HL-60 (cell line): Measurements from ENCODE around the gene HIPK2.

ENCODE experiments used
- DNase-seq, 2 experiments: peaks; one replicate each; pipeline ENCODE4 v3.0.0-alpha.2; 2010 to 2020; ENCODE audit warnings: low read depth in 1 of 2, low spot score in 1 of 2
- H3K27ac ChIP-seq: fragments of 250-450 bp; sonication (Bioruptor Pico); replicated peaks from 2 replicates; pipeline ENCODE4 v1.5.1; 2020; ENCODE audit warnings: mild to moderate bottlenecking, moderate library complexity
- H3K27me3 ChIP-seq: fragments of 250-450 bp; sonication (Bioruptor Pico); 2 replicates; pipeline ENCODE4 v1.5.1; 2021; ENCODE audit warnings: mild to moderate bottlenecking, moderate library complexity; ENCODE audit not compliant: insufficient read depth, poor library complexity, severe bottlenecking
- H3K4me3 ChIP-seq: replicated peaks from 2 replicates; pipeline ENCODE4 v1.5.1; 2011; ENCODE audit warnings: mild to moderate bottlenecking, control low read depth, low read length; ENCODE audit not compliant: insufficient read depth
- GABPA ChIP-seq: IDR thresholded peaks from 2 replicates; pipeline ENCODE4 v1.6.1; 2012; ENCODE audit warnings: low read depth
- POLR2AphosphoS5 ChIP-seq: IDR thresholded peaks from 2 replicates; pipeline ENCODE4 v1.6.1; 2012; ENCODE audit warnings: low read depth
- SPI1 ChIP-seq: IDR thresholded peaks from 2 replicates; pipeline ENCODE4 v1.6.1; 2012; ENCODE audit warnings: low read depth, mild to moderate bottlenecking, borderline replicate concordance
- TF ChIP-seq, protein P1 (sequence below): IDR thresholded peaks from one replicate; pipeline ENCODE4 v1.5.1; 2011; ENCODE audit warnings: low read length, control low read depth, inconsistent platforms; ENCODE audit not compliant: insufficient read depth
- TF ChIP-seq, protein P2 (sequence below): IDR thresholded peaks from 2 replicates; pipeline ENCODE4 v1.6.1; 2012; ENCODE audit warnings: low read depth; ENCODE audit not compliant: insufficient replicate concordance

The HIPK2 gene

GRCh38 chr7:139807009-139807408, 29.2 kb upstream of the HIPK2 start:
- TF ChIP-seq, protein P1, sequence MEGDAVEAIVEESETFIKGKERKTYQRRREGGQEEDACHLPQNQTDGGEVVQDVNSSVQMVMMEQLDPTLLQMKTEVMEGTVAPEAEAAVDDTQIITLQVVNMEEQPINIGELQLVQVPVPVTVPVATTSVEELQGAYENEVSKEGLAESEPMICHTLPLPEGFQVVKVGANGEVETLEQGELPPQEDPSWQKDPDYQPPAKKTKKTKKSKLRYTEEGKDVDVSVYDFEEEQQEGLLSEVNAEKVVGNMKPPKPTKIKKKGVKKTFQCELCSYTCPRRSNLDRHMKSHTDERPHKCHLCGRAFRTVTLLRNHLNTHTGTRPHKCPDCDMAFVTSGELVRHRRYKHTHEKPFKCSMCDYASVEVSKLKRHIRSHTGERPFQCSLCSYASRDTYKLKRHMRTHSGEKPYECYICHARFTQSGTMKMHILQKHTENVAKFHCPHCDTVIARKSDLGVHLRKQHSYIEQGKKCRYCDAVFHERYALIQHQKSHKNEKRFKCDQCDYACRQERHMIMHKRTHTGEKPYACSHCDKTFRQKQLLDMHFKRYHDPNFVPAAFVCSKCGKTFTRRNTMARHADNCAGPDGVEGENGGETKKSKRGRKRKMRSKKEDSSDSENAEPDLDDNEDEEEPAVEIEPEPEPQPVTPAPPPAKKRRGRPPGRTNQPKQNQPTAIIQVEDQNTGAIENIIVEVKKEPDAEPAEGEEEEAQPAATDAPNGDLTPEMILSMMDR, result no peak
- TF ChIP-seq POLR2AphosphoS5 (no peak), SPI1 (no peak), GABPA (no peak)
- TF ChIP-seq, protein P2, sequence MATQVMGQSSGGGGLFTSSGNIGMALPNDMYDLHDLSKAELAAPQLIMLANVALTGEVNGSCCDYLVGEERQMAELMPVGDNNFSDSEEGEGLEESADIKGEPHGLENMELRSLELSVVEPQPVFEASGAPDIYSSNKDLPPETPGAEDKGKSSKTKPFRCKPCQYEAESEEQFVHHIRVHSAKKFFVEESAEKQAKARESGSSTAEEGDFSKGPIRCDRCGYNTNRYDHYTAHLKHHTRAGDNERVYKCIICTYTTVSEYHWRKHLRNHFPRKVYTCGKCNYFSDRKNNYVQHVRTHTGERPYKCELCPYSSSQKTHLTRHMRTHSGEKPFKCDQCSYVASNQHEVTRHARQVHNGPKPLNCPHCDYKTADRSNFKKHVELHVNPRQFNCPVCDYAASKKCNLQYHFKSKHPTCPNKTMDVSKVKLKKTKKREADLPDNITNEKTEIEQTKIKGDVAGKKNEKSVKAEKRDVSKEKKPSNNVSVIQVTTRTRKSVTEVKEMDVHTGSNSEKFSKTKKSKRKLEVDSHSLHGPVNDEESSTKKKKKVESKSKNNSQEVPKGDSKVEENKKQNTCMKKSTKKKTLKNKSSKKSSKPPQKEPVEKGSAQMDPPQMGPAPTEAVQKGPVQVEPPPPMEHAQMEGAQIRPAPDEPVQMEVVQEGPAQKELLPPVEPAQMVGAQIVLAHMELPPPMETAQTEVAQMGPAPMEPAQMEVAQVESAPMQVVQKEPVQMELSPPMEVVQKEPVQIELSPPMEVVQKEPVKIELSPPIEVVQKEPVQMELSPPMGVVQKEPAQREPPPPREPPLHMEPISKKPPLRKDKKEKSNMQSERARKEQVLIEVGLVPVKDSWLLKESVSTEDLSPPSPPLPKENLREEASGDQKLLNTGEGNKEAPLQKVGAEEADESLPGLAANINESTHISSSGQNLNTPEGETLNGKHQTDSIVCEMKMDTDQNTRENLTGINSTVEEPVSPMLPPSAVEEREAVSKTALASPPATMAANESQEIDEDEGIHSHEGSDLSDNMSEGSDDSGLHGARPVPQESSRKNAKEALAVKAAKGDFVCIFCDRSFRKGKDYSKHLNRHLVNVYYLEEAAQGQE, result no peak
- Histone ChIP-seq H3K4me3 (no peak overlapping the region), H3K27me3 (no peaks in the 10 kb centered on the region), H3K27ac (no peak overlapping the region)
- DNase-seq, result no peak

DNA sequence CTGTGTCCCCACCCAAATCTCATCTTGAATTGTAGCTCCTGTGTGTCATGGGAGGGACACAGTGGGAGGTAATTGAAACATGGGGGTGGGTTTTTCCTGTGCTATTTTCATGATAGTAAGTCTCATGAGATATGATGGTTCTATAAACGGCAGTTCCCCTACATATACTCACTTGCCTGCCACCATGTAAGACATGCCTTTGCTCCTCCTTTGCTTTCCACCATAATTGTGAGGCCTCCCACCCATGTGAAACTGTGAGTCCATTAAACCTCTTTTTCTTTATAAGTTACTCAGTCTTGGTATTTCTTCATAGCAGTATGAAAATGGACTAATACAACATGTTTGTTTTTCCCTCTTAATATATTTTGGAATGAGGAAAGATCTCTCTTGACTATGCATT, 26.8 kb upstream of the HIPK2 start:
- no peak for DNase-seq
- no peak overlapping the region for H3K27ac ChIP-seq
- H3K27me3 ChIP-seq, result no peaks in the 10 kb centered on the region
- TF ChIP-seq GABPA, result no peak
- TF ChIP-seq, protein P2, result no peak
- no peak for TF ChIP-seq SPI1
- no peak for TF ChIP-seq POLR2AphosphoS5
- TF ChIP-seq, protein P1, result no peak
- H3K4me3 ChIP-seq, result no peak overlapping the region

- no peak overlapping the region for H3K4me3 ChIP-seq
- TF ChIP-seq, protein P1, result no peak
- peak; percentile 3; the same call in 1 of the 2 replicates for TF ChIP-seq SPI1
- H3K27ac ChIP-seq, result no peak overlapping the region
- H3K27me3 ChIP-seq, result no peaks in the 10 kb centered on the region
- peak in 1 of 2 experiments; percentile 35 for DNase-seq
Observed at GRCh38 chr7:139799586-139799985, 21.8 kb upstream of the HIPK2 start.

DNA sequence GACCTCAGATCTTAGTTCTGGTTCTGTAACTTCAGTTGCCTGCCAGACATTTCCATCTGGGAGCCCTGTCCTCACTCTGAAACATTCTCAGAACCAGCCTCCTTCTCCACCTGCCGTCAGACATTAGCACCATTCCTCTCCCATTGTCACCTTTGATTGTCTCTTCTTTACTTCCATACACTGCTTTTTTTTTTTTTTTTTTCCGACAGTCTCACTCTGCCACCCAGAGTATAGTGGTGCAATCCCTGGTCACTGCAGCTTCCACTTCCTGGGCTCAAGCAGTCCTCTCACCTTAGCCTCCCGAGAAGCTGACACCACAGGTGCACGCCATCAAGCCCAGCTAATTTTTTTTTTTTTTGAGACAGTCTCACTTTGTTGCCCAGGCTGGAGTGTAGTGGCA, 21.1 kb upstream of the HIPK2 start:
- H3K27me3 ChIP-seq, result no peaks in the 10 kb centered on the region
- H3K4me3 ChIP-seq, result no peak overlapping the region
- H3K27ac ChIP-seq, result no peak overlapping the region
- no peak for DNase-seq
- TF ChIP-seq, protein P2, result no peak
- TF ChIP-seq SPI1, result no peak
- TF ChIP-seq POLR2AphosphoS5, result no peak
- TF ChIP-seq, protein P1, result no peak
- TF ChIP-seq GABPA, result no peak
